Measurements from ENCODE around the gene NAA38. TPM values are rescaled to one million over a fixed set of nuclear protein-coding genes. Genes with fewer than 3 reads are reported as not detected.

Gene NAA38
- total RNA-seq, 1 experiment from 2014 or later, result 103 TPM

DNA sequence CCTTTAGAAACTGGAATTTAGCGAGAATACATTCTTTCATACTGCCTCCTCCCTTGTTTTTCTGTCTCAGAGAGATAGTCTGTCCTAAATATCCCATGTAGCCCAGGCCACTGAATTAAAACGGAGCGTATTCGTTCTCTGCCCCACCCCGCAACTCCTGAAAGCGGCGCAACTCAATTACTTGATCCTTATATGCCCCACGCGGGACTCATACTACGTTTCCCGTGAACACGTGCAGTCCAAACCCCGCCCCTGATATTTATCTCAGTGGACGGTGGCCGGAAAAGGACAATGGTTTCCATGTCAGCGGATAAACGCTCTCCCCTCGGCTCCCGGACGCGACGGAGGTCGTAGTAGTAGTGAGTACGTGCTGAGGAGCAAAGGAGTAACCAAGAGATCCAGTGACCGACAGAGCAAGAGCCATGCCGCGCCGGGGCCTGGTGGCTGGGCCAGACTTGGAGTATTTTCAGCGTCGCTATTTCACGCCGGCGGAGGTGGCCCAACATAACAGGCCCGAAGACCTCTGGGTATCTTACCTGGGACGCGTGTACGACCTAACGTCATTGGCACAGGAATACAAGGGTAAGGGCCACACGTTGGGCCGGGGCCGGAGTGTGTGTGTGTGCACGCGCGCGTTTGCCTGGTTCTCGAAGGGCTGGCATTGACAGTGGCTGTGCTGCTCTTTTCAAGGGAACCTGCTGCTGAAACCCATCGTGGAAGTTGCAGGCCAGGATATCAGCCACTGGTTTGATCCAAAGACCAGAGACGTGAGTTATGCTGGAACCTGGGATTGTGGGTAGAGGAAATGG lies 558 bp upstream of the NAA38 start, which contains the start of gene CYB5D1:
TSS of gene CYB5D1 (plus strand) at position 291 of the 809 bp plus-strand sequence. CDS start at position 423, 132 bp downstream.
- Histone ChIP-seq H3K4me1 (ENCODE audit: control insufficient read depth in 1 of 2, insufficient read depth in 2 of 2, low read length in 2 of 2) (peaks cover 10 to 24% of the 10 kb centered on the region in 2 experiments; a peak in 3 of 4 replicates), H3K36me3 (ENCODE audit: control insufficient read depth in 1 of 2, insufficient read depth in 2 of 2, low read length in 2 of 2) (peaks cover 8 to 23% of the 10 kb centered on the region in 2 experiments; a peak in 3 of 4 replicates), H3K9ac (ENCODE audit: low read length) (peak within 1 kb of the TSS; percentile 93), H3K9me3 (ENCODE audit: control insufficient read depth in 1 of 2, insufficient read depth in 1 of 2, low read depth in 1 of 2, low read length in 2 of 2) (no peaks in the 10 kb centered on the region), H4K20me1 (ENCODE audit: insufficient read depth) (no peaks in the 10 kb centered on the region), H2AFZ (ENCODE audit: low read depth, low read length, poor library complexity, severe bottlenecking) (peak within 1 kb of the TSS; percentile 59), H3K4me2 (ENCODE audit: low read length) (peak within 1 kb of the TSS; percentile 99), H3K9me2 (ENCODE audit: insufficient read depth) (no peaks in the 10 kb centered on the region), H3K4me3 (replicated peaks in 1 of 2; ENCODE audit: low read depth in 1 of 2, low read length in 2 of 2) (peak within 1 kb of the TSS; percentile 67 to 94), H3K27ac (ENCODE audit: low read depth, low read length) (peak within 1 kb of the TSS; percentile 92), H3K79me2 (ENCODE audit: insufficient read depth, low read length) (peaks cover 42% of the 10 kb centered on the region), H3K27me3 (ENCODE audit: insufficient read depth, low read length) (no peaks in the 10 kb centered on the region)
- POLR2A ChIA-PET, result interaction anchor here (0.6 to 2.6 kb wide), 14 partner anchors 13 to 454 kb away, joined by 3 to 45 read pairs (median 4); partner anchors contain the start of genes CNTROB, TMEM256, TP53 and TRAPPC1
- DNase-seq (ENCODE audit: low read depth, low spot score), result peak; percentile 94
- RAD21 ChIA-PET (ENCODE audit: low non-redundant PET in 1 of 2, low total read pairs in 2 of 2, uncharacterized antibody in 2 of 2, unreplicated experiment in 2 of 2), result interaction anchor here (1.0 to 1.7 kb wide), 4 partner anchors 22 to 114 kb away, joined by 3 to 6 read pairs (median 5); no protein-coding TSS in a partner anchor
- intact Hi-C loops (cut with micrococcal nuclease), result loop anchor here (1.0 to 2.0 kb wide), 2 partner anchors 23 to 29 kb away; partner anchors contain the start of gene KDM6B
- CTCF ChIA-PET, result interaction anchor here (0.9 to 1.5 kb wide), 11 partner anchors 13 to 183 kb away, joined by 3 to 12 read pairs (median 6); partner anchors contain the start of genes KDM6B and TP53
- BruUV-seq (replicated peaks), result no TSS peak
- ATAC-seq, result peak; percentile 49
- peak; percentile 94 for TF ChIP-seq SP1 (IDR thresholded peaks at IDR 0.05; ENCODE audit: low read depth)
- TF ChIP-seq EZH2phosphoT487 (IDR thresholded peaks at IDR 0.05; ENCODE audit: borderline replicate concordance), result no peak
- peak; percentile 59 for TF ChIP-seq POLR2A (IDR thresholded peaks at IDR 0.05; ENCODE audit: borderline replicate concordance, extremely low read depth, insufficient read depth, insufficient read length)
- TF ChIP-seq, protein P1, sequence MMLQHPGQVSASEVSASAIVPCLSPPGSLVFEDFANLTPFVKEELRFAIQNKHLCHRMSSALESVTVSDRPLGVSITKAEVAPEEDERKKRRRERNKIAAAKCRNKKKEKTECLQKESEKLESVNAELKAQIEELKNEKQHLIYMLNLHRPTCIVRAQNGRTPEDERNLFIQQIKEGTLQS (IDR thresholded peaks at IDR 0.05), result no peak
- TF ChIP-seq ZBTB33 (IDR thresholded peaks at IDR 0.05; ENCODE audit: extremely low read depth, insufficient replicate concordance, low read length), result peak; percentile 88
- TF ChIP-seq JUND (IDR thresholded peaks at IDR 0.05), result no peak
- no peak for TF ChIP-seq RAD21 (IDR thresholded peaks at IDR 0.05; ENCODE audit: low read depth)
- TF ChIP-seq CEBPB (IDR thresholded peaks at IDR 0.05; ENCODE audit: low read depth), result no peak
- no peak for TF ChIP-seq FOSL1 (IDR thresholded peaks at IDR 0.05; ENCODE audit: low read depth)
- TF ChIP-seq SIN3A (IDR thresholded peaks at IDR 0.05; ENCODE audit: low read depth), result peak; percentile 79
- peak; percentile 81 for TF ChIP-seq ZFX (IDR thresholded peaks at IDR 0.05)
- TF ChIP-seq POLR2AphosphoS5 (IDR thresholded peaks at IDR 0.05; ENCODE audit: low read depth, low read length), result no peak; the same call in 1 of the 2 replicates
- TF ChIP-seq CBX3 (IDR thresholded peaks at IDR 0.05; ENCODE audit: low read depth), result no peak
- TF ChIP-seq SRF (IDR thresholded peaks at IDR 0.05; ENCODE audit: low read depth), result no peak; the same call in 1 of the 2 replicates
- no peak for TF ChIP-seq EZH2 (IDR thresholded peaks at IDR 0.05)
- TF ChIP-seq YY1 (IDR thresholded peaks at IDR 0.05; ENCODE audit: extremely low read depth, insufficient replicate concordance, low read depth, low read length), result peak; percentile 57
- TF ChIP-seq EGR1 (IDR thresholded peaks at IDR 0.05; ENCODE audit: low read depth), result no peak
- no peak for TF ChIP-seq TCF7L2 (IDR thresholded peaks at IDR 0.05; ENCODE audit: borderline replicate concordance, extremely low read depth, insufficient read depth, insufficient read length)
- peak; percentile 87 for TF ChIP-seq MAX (IDR thresholded peaks at IDR 0.05)
- TF ChIP-seq ZNF274 (IDR thresholded peaks at IDR 0.05; ENCODE audit: low read depth, low read length), result no peak
- TF ChIP-seq, protein P2, sequence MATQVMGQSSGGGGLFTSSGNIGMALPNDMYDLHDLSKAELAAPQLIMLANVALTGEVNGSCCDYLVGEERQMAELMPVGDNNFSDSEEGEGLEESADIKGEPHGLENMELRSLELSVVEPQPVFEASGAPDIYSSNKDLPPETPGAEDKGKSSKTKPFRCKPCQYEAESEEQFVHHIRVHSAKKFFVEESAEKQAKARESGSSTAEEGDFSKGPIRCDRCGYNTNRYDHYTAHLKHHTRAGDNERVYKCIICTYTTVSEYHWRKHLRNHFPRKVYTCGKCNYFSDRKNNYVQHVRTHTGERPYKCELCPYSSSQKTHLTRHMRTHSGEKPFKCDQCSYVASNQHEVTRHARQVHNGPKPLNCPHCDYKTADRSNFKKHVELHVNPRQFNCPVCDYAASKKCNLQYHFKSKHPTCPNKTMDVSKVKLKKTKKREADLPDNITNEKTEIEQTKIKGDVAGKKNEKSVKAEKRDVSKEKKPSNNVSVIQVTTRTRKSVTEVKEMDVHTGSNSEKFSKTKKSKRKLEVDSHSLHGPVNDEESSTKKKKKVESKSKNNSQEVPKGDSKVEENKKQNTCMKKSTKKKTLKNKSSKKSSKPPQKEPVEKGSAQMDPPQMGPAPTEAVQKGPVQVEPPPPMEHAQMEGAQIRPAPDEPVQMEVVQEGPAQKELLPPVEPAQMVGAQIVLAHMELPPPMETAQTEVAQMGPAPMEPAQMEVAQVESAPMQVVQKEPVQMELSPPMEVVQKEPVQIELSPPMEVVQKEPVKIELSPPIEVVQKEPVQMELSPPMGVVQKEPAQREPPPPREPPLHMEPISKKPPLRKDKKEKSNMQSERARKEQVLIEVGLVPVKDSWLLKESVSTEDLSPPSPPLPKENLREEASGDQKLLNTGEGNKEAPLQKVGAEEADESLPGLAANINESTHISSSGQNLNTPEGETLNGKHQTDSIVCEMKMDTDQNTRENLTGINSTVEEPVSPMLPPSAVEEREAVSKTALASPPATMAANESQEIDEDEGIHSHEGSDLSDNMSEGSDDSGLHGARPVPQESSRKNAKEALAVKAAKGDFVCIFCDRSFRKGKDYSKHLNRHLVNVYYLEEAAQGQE (IDR thresholded peaks at IDR 0.05; ENCODE audit: low read depth), result no peak
- no peak; the same call in 1 of the 2 replicates for TF ChIP-seq ELF1 (IDR thresholded peaks at IDR 0.05; ENCODE audit: borderline replicate concordance, low read depth)

Measured in HCT116 (cell line).